WTC11 (cell line): ENCODE data around the gene MIGA2. TPM values are rescaled to one million over a fixed set of nuclear protein-coding genes. Genes with fewer than 3 reads are reported as not detected.

Experiments used
- ATAC-seq: fragments of 200-7000 bp; cut with Tn5 transposase; 2 replicates; pipeline ENCODE4 v1.10.0; 2021; ENCODE audit warnings: mild to moderate bottlenecking, moderate library complexity
- CTCF ChIA-PET: fragments of 300-600 bp; sonication (Branson Sonifier 250); formaldehyde crosslinking; loops from one replicate; lab custom pipeline; 2021; ENCODE audit warnings: antibody characterized with exemption; lab: Charles Lee
- POLR2A ChIA-PET: fragments of 350-600 bp; sonication (Branson Sonifier 250); formaldehyde crosslinking; loops from one replicate; lab custom pipeline; 2021; ENCODE audit warnings: antibody characterized with exemption; lab: Charles Lee
- DNase-seq: peaks from one replicate; pipeline ENCODE4 v3.0.0; 2021; ENCODE audit warnings: low spot score
- H3K27ac Mint-ChIP-seq: 2 replicates; pipeline ENCODE4 v1.8.0; 2021; ENCODE audit warnings: mixed read lengths
- H3K27me3 Mint-ChIP-seq: 2 replicates; pipeline ENCODE4 v1.8.0; 2021; ENCODE audit warnings: low read depth, mild to moderate bottlenecking, moderate library complexity, mixed read lengths
- H3K36me3 Mint-ChIP-seq: 2 replicates; pipeline ENCODE4 v1.8.0; 2021; ENCODE audit warnings: mixed read lengths
- H3K4me1 Mint-ChIP-seq: 2 replicates; pipeline ENCODE4 v1.8.0; 2022; ENCODE audit warnings: mixed read lengths
- H3K4me3 Mint-ChIP-seq: 2 replicates; pipeline ENCODE4 v1.8.0; 2021; ENCODE audit warnings: mild to moderate bottlenecking, moderate library complexity, mixed read lengths
- H3K9me3 Mint-ChIP-seq: 2 replicates; pipeline ENCODE4 v1.8.0; 2021; ENCODE audit warnings: mixed read lengths
- ATF2 ChIP-seq: sonication (generic); formaldehyde crosslinking; IDR thresholded peaks from 2 replicates; pipeline ENCODE4 v1.8.1; 2022; ENCODE audit warnings: low read depth, missing genetic modification reagents, borderline replicate concordance
- CDX4 ChIP-seq: fragments of 250-450 bp; sonication (Bioruptor Pico); IDR thresholded peaks from 2 replicates; pipeline ENCODE4 v1.9.0; 2021; ENCODE audit warnings: moderate library complexity, mild to moderate bottlenecking, inconsistent platforms, borderline replicate concordance
- CTCF ChIP-seq: fragments of 200-600 bp; IDR thresholded peaks from 2 replicates; pipeline ENCODE4 v1.8.0; 2022; ENCODE audit warnings: antibody characterized with exemption
- EMX1 ChIP-seq: fragments of 250-450 bp; sonication (Bioruptor Pico); IDR thresholded peaks from 2 replicates; pipeline ENCODE4 v1.8.0; 2021; ENCODE audit warnings: mild to moderate bottlenecking
- FOXJ3 ChIP-seq: sonication (generic); formaldehyde crosslinking; IDR thresholded peaks from 2 replicates; pipeline ENCODE4 v1.9.0; 2021; ENCODE audit warnings: missing genetic modification reagents, mild to moderate bottlenecking, borderline replicate concordance
- FOXK1 ChIP-seq: sonication (generic); formaldehyde crosslinking; IDR thresholded peaks from 2 replicates; pipeline ENCODE4 v1.8.0; 2022; ENCODE audit warnings: mild to moderate bottlenecking, moderate library complexity, missing genetic modification reagents
- HMGA2 ChIP-seq: fragments of 250-450 bp; sonication (Bioruptor Pico); IDR thresholded peaks from 2 replicates; pipeline ENCODE4 v1.4.0; 2021; ENCODE audit warnings: mild to moderate bottlenecking, moderate library complexity
- HMGXB4 ChIP-seq: sonication (generic); formaldehyde crosslinking; IDR thresholded peaks from 2 replicates; pipeline ENCODE4 v1.8.1; 2023; ENCODE audit warnings: mild to moderate bottlenecking, moderate library complexity, missing genetic modification reagents
- IRF1 ChIP-seq: sonication (generic); formaldehyde crosslinking; IDR thresholded peaks from 2 replicates; pipeline ENCODE4 v1.8.0; 2023; ENCODE audit warnings: missing genetic modification reagents
- JAZF1 ChIP-seq: fragments of 250-450 bp; sonication (Bioruptor Pico); IDR thresholded peaks from 2 replicates; pipeline ENCODE4 v1.9.0; 2021; ENCODE audit warnings: moderate library complexity, mild to moderate bottlenecking, inconsistent platforms
- JUN ChIP-seq: sonication (generic); formaldehyde crosslinking; IDR thresholded peaks from 2 replicates; pipeline ENCODE4 v1.8.0; 2023; ENCODE audit warnings: mild to moderate bottlenecking, missing genetic modification reagents
- MAX ChIP-seq: sonication (generic); formaldehyde crosslinking; IDR thresholded peaks from 2 replicates; pipeline ENCODE4 v1.8.0; 2022; ENCODE audit warnings: mild to moderate bottlenecking, missing genetic modification reagents
- MXD4 ChIP-seq: fragments of 250-450 bp; sonication (Bioruptor Pico); IDR thresholded peaks from 2 replicates; pipeline ENCODE4 v1.8.0; 2021; ENCODE audit warnings: mild to moderate bottlenecking, moderate library complexity, borderline replicate concordance
- NFATC4 ChIP-seq: fragments of 250-450 bp; sonication (Bioruptor Pico); IDR thresholded peaks from 2 replicates; pipeline ENCODE4 v1.9.0; 2021; ENCODE audit warnings: mild to moderate bottlenecking
- NR2C2 ChIP-seq: sonication (generic); formaldehyde crosslinking; IDR thresholded peaks from 2 replicates; pipeline ENCODE4 v1.8.0; 2022; ENCODE audit warnings: mild to moderate bottlenecking, missing genetic modification reagents
- OVOL2 ChIP-seq: fragments of 250-450 bp; sonication (Bioruptor Pico); IDR thresholded peaks from 2 replicates; pipeline ENCODE4 v1.9.0; 2021; ENCODE audit warnings: mild to moderate bottlenecking, borderline replicate concordance
- PREB ChIP-seq: sonication (generic); formaldehyde crosslinking; IDR thresholded peaks from 2 replicates; pipeline ENCODE4 v1.8.1; 2022; ENCODE audit warnings: mild to moderate bottlenecking, missing genetic modification reagents, moderate library complexity, borderline replicate concordance
- PRRX2 ChIP-seq: fragments of 250-450 bp; sonication (Bioruptor Pico); IDR thresholded peaks from 2 replicates; pipeline ENCODE4 v1.8.0; 2021; ENCODE audit warnings: mild to moderate bottlenecking
- RORB ChIP-seq: fragments of 250-450 bp; sonication (Bioruptor Pico); IDR thresholded peaks from 2 replicates; pipeline ENCODE4 v1.9.0; 2021; ENCODE audit warnings: mild to moderate bottlenecking
- SOX15 ChIP-seq: fragments of 250-450 bp; sonication (Bioruptor Pico); IDR thresholded peaks from 2 replicates; pipeline ENCODE4 v1.9.0; 2021; ENCODE audit warnings: mild to moderate bottlenecking
- USF2 ChIP-seq: sonication (generic); formaldehyde crosslinking; IDR thresholded peaks from 2 replicates; pipeline ENCODE4 v1.8.1; 2023; ENCODE audit warnings: mild to moderate bottlenecking, missing genetic modification reagents, moderate library complexity
- ZBTB43 ChIP-seq: sonication (generic); formaldehyde crosslinking; IDR thresholded peaks from 2 replicates; pipeline ENCODE4 v1.8.1; 2023; ENCODE audit warnings: mild to moderate bottlenecking, missing genetic modification reagents
- ZMAT4 ChIP-seq: fragments of 250-450 bp; sonication (Bioruptor Pico); IDR thresholded peaks from 2 replicates; pipeline ENCODE4 v1.9.0; 2021; ENCODE audit warnings: mild to moderate bottlenecking
- ZNF121 ChIP-seq: sonication (generic); formaldehyde crosslinking; IDR thresholded peaks from 2 replicates; pipeline ENCODE4 v1.8.0; 2023; ENCODE audit warnings: missing genetic modification reagents
- total RNA-seq: library from RNA; stranded (reverse); gene quantifications from 3 replicates; pipeline ENCODE4 v1.2.3, GENCODE V29; 2021

The MIGA2 gene
- total RNA-seq, 1 experiment from 2014 or later = 61.7 TPM

GRCh38 chr9:129068110-129068509 lies 31.7 kb downstream of the MIGA2 start:
- CTCF ChIA-PET = interaction anchor here (1.5 kb wide), 1 partner anchor 40 kb away, joined by 5 read pairs; the partner anchor contains the start of gene SH3GLB2
- Mint-ChIP-seq H3K27ac (no peak overlapping the region), H3K4me1 (peaks cover 27% of the 10 kb centered on the region), H3K36me3 (peaks cover 31% of the 10 kb centered on the region), H3K4me3 (no peak overlapping the region), H3K9me3 (no peaks in the 10 kb centered on the region), H3K27me3 (no peaks in the 10 kb centered on the region)
- no peak for ATAC-seq
- DNase-seq = no peak
- TF ChIP-seq NFATC4 (CRISPR knock-in tag) = no peak
- TF ChIP-seq ZNF121 (CRISPR knock-in tag) = no peak
- TF ChIP-seq FOXJ3 = no peak
- no peak for TF ChIP-seq EMX1 (CRISPR knock-in tag)
- TF ChIP-seq FOXK1 (CRISPR knock-in tag) = no peak
- TF ChIP-seq PRRX2 (CRISPR knock-in tag) = no peak
- no peak for TF ChIP-seq RORB (CRISPR knock-in tag)
- no peak for TF ChIP-seq JAZF1 (CRISPR knock-in tag)
- TF ChIP-seq OVOL2 (CRISPR knock-in tag) = no peak
- POLR2A ChIA-PET = no interaction called here

- H3K4me3 Mint-ChIP-seq = no peak overlapping the region
- POLR2A ChIA-PET = interaction anchor here (0.5 kb wide), 1 partner anchor 159 kb away, joined by 5 read pairs; no protein-coding TSS in a partner anchor
- peaks cover 26% of the 10 kb centered on the region for H3K36me3 Mint-ChIP-seq
- CTCF ChIA-PET = no interaction called here
- ATAC-seq = no peak
- DNase-seq = no peak
- no peaks in the 10 kb centered on the region for H3K27me3 Mint-ChIP-seq
- H3K9me3 Mint-ChIP-seq = no peaks in the 10 kb centered on the region
- H3K4me1 Mint-ChIP-seq = peaks cover 28% of the 10 kb centered on the region
- H3K27ac Mint-ChIP-seq = peak overlapping the region; percentile 65
- TF ChIP-seq FOXJ3 (no peak), SOX15 (CRISPR knock-in tag) (no peak), HMGXB4 (CRISPR knock-in tag) (no peak), CTCF (no peak), HMGA2 (CRISPR knock-in tag) (no peak), USF2 (CRISPR knock-in tag) (no peak), MAX (no peak), CDX4 (no peak), ZBTB43 (CRISPR knock-in tag) (no peak), JAZF1 (CRISPR knock-in tag) (no peak), IRF1 (no peak), MXD4 (CRISPR knock-in tag) (no peak), NR2C2 (CRISPR knock-in tag) (no peak), EMX1 (CRISPR knock-in tag) (no peak), ATF2 (no peak), PREB (no peak), JUN (CRISPR knock-in tag) (no peak), ZMAT4 (CRISPR knock-in tag) (no peak)
Observed at GRCh38 chr9:129068990-129069861, 32.8 kb downstream of the MIGA2 start.
